ENCODE results near the gene RPS5. TPM values are rescaled to one million over a fixed set of nuclear protein-coding genes. Genes with fewer than 3 reads are reported as not detected.
"Not testable (repeated sequence)": the region's sequence is repeated elsewhere in the genome, so short reads cannot be mapped to it uniquely, and the experiment has no call there.

The RPS5 gene
- total RNA-seq, 4 donors from 2014 or later: 1,292 to 2,917 (median 1,952) TPM

- WGBS, 2 donors: 1 to 4% methylated on average over 24 to 27 of the region's 80 CpGs
- peak overlapping the region; percentile 52 to 89 (median 74) for H3K27ac ChIP-seq
- peak; percentile 98 for DNase-seq
- TF ChIP-seq POLR2A (IDR thresholded peaks at IDR 0.05): peak in 3 of 4 donors; percentile 29 to 81 (median 66)
- TF ChIP-seq CTCF (IDR thresholded peaks at IDR 0.05): no peak
- intact Hi-C loops (cut with DNase I): no loop called here
- H3K4me1 ChIP-seq: peaks cover 17 to 49% (median 19%) of the 10 kb centered on the region in 3 donors
- H3K27me3 ChIP-seq: peaks cover 0 to 19% (median 0%) of the 10 kb centered on the region in 4 donors
- H3K36me3 ChIP-seq: no peaks in the 10 kb centered on the region
- H3K4me3 ChIP-seq: peak overlapping the region; percentile 48 to 76 (median 66)
- no peaks in the 10 kb centered on the region for H3K9me3 ChIP-seq
Measured at GRCh38 chr19:58400916-58401839, 14.1 kb downstream of the RPS5 start.

GRCh38 chr19:58401840-58402421 lies 14.9 kb downstream of the RPS5 start:
- no peak for DNase-seq
- Histone ChIP-seq H3K27me3 (peaks cover 0 to 12% (median 0%) of the 10 kb centered on the region in 4 donors), H3K36me3 (no peaks in the 10 kb centered on the region), H3K27ac (peak overlapping the region in 3 of 4 donors; percentile 62 to 89 (median 85)), H3K9me3 (no peaks in the 10 kb centered on the region), H3K4me1 (peaks cover 13 to 47% (median 14%) of the 10 kb centered on the region in 3 donors), H3K4me3 (peak overlapping the region; percentile 48 to 76 (median 66))
- TF ChIP-seq POLR2A (IDR thresholded peaks at IDR 0.05): no peak
- TF ChIP-seq CTCF (IDR thresholded peaks at IDR 0.05): no peak
- intact Hi-C loops (cut with DNase I): no loop called here
- 39 to 47% methylated on average over 15 to 23 of the region's 23 CpGs for WGBS, 2 donors

- intact Hi-C loops (cut with DNase I); H3K4me3 ChIP-seq; H3K9me3 ChIP-seq; DNase-seq; H3K36me3 ChIP-seq; H3K27ac ChIP-seq; H3K27me3 ChIP-seq: not testable (repeated sequence)
- 52 to 70% methylated on average over 2 of the region's 5 CpGs for WGBS, 2 donors
- peaks cover 19 to 43% (median 22%) of the 10 kb centered on the region in 3 donors for H3K4me1 ChIP-seq
Measured at GRCh38 chr19:58403920-58404478, 16.9 kb downstream of the RPS5 start.

- no peak for TF ChIP-seq POLR2A (IDR thresholded peaks at IDR 0.05)
- TF ChIP-seq CTCF (IDR thresholded peaks at IDR 0.05): peak in 2 of 6 experiments; percentile 15 to 41
- intact Hi-C loops (cut with DNase I): no loop called here
Measured at GRCh38 chr19:58406818-58407657, 20.0 kb downstream of the RPS5 start.

GRCh38 chr19:58407658-58408151 lies 20.6 kb downstream of the RPS5 start:
- WGBS, 2 donors: 20 to 38% methylated on average over 5 to 17 of the region's 22 CpGs
- H3K36me3 ChIP-seq: peaks cover 0 to 11% (median 0%) of the 10 kb centered on the region in 3 donors
- no peaks in the 10 kb centered on the region for H3K9me3 ChIP-seq
- peak overlapping the region; percentile 86 to 100 (median 97) for H3K4me3 ChIP-seq
- H3K27me3 ChIP-seq: no peaks in the 10 kb centered on the region
- intact Hi-C loops (cut with DNase I): no loop called here
- TF ChIP-seq CTCF (IDR thresholded peaks at IDR 0.05) (no peak), POLR2A (IDR thresholded peaks at IDR 0.05) (no peak)
- H3K4me1 ChIP-seq: peaks cover 14 to 30% (median 21%) of the 10 kb centered on the region in 3 donors
- DNase-seq: no peak
- H3K27ac ChIP-seq: peak overlapping the region; percentile 91 to 96 (median 93)

More at GRCh38 chr19:58406818-58407657, 20.0 kb downstream of the RPS5 start:
- Histone ChIP-seq H3K9me3 (no peaks in the 10 kb centered on the region), H3K36me3 (peaks cover 0 to 11% (median 0%) of the 10 kb centered on the region in 3 donors), H3K4me1 (peaks cover 16 to 35% (median 22%) of the 10 kb centered on the region in 3 donors), H3K27me3 (no peaks in the 10 kb centered on the region), H3K4me3 (peak overlapping the region in 3 of 4 donors; percentile 96 to 100 (median 98)), H3K27ac (peak overlapping the region in 3 of 4 donors; percentile 91 to 96 (median 92))
- 51 to 62% methylated on average over 6 of the region's 10 CpGs for WGBS, 2 donors
- no peak for DNase-seq
